RWPE2 (cell line): Measurements from ENCODE around the gene MIEN1.
A peak's percentile ranks its signal among the peaks of the same experiment; 100 is the strongest.

ENCODE experiments used
- ATAC-seq: fragments of 200-7000 bp; cut with Tn5 transposase; 3 replicates; pipeline ENCODE4 v1.9.1; 2021; ENCODE audit warnings: low read depth
- DNase-seq: peaks from one replicate; pipeline ENCODE4 v3.0.0-alpha.2; 2020; ENCODE audit warnings: low spot score
- H3K27ac ChIP-seq: fragments of 450-650 bp; 2 replicates; pipeline ENCODE4 v1.5.1; 2017; ENCODE audit warnings: mild to moderate bottlenecking; ENCODE audit not compliant: poor library complexity, severe bottlenecking
- H3K27me3 ChIP-seq: fragments of 250-450 bp; sonication (Bioruptor Pico); 2 replicates; pipeline ENCODE4 v1.5.1; 2021; ENCODE audit warnings: mild to moderate bottlenecking, moderate library complexity; ENCODE audit not compliant: insufficient read depth, poor library complexity, severe bottlenecking
- H3K36me3 ChIP-seq: fragments of 250-450 bp; sonication (Bioruptor Pico); 2 replicates; pipeline ENCODE4 v1.5.1; 2020; ENCODE audit warnings: low read depth, mild to moderate bottlenecking, moderate library complexity
- H3K4me1 ChIP-seq: fragments of 250-450 bp; sonication (Bioruptor Pico); 2 replicates; pipeline ENCODE4 v1.5.1; 2021; ENCODE audit warnings: mild to moderate bottlenecking, moderate library complexity; ENCODE audit not compliant: insufficient read depth, poor library complexity, severe bottlenecking
- H3K4me3 ChIP-seq: fragments of 250-450 bp; sonication (Bioruptor Pico); 2 replicates; pipeline ENCODE4 v1.5.1; 2021; ENCODE audit warnings: mild to moderate bottlenecking, moderate library complexity; ENCODE audit not compliant: severe bottlenecking
- H3K9me3 ChIP-seq: fragments of 250-450 bp; sonication (Bioruptor Pico); 2 replicates; pipeline ENCODE4 v1.5.1; 2021; ENCODE audit warnings: mild to moderate bottlenecking, moderate library complexity; ENCODE audit not compliant: severe bottlenecking
- CTCF ChIP-seq: fragments of 450-650 bp; IDR thresholded peaks from one replicate; pipeline ENCODE4 v1.5.1; 2017; ENCODE audit warnings: mild to moderate bottlenecking, moderate library complexity; ENCODE audit not compliant: poor library complexity, severe bottlenecking

The MIEN1 gene

GRCh38 chr17:39694593-39694992, 35.7 kb downstream of the MIEN1 start:
- H3K4me1 ChIP-seq: peaks cover 5% of the 10 kb centered on the region
- H3K27ac ChIP-seq: no peak overlapping the region
- no peak for TF ChIP-seq CTCF
- H3K4me3 ChIP-seq: no peak overlapping the region
- ATAC-seq (no peak), DNase-seq (no peak)
- no peaks in the 10 kb centered on the region for H3K27me3 ChIP-seq
- H3K9me3 ChIP-seq: no peaks in the 10 kb centered on the region
- no peaks in the 10 kb centered on the region for H3K36me3 ChIP-seq

- H3K27ac ChIP-seq: peak overlapping the region; percentile 80
Observed at GRCh38 chr17:39688945-39689344, 41.4 kb downstream of the MIEN1 start.

GRCh38 chr17:39688475-39688835, 41.9 kb downstream of the MIEN1 start:
- Histone ChIP-seq H3K9me3 (no peaks in the 10 kb centered on the region), H3K27me3 (no peaks in the 10 kb centered on the region), H3K4me3 (peak overlapping the region; percentile 81), H3K27ac (peak overlapping the region; percentile 80), H3K4me1 (peaks cover 5% of the 10 kb centered on the region), H3K36me3 (no peaks in the 10 kb centered on the region)
- TF ChIP-seq CTCF: no peak
- ATAC-seq: 0 out of 3 replicates have a peak, but pooled peaks have one; percentile 8
- no peak for DNase-seq

More at GRCh38 chr17:39688945-39689344, 41.4 kb downstream of the MIEN1 start:
- Histone ChIP-seq H3K27me3 (no peaks in the 10 kb centered on the region), H3K36me3 (no peaks in the 10 kb centered on the region), H3K4me3 (peak overlapping the region; percentile 81), H3K4me1 (peaks cover 5% of the 10 kb centered on the region), H3K9me3 (no peaks in the 10 kb centered on the region)
- TF ChIP-seq CTCF: no peak
- ATAC-seq (no peak), DNase-seq (no peak)

- DNase-seq (peak; percentile 92), ATAC-seq (peak; percentile 96)
- Histone ChIP-seq H3K9me3 (no peaks in the 10 kb centered on the region), H3K36me3 (no peaks in the 10 kb centered on the region), H3K27me3 (no peaks in the 10 kb centered on the region), H3K27ac (peak within 1 kb of the TSS; percentile 80), H3K4me1 (peaks cover 5% of the 10 kb centered on the region), H3K4me3 (peak within 1 kb of the TSS; percentile 81)
- TF ChIP-seq CTCF: peak; percentile 8
Observed at GRCh38 chr17:39687546-39688474, 42.5 kb downstream of the MIEN1 start, which contains the start of gene PGAP3. Gene PGAP3, minus strand, starts transcription at chr17:39688057. Its CDS starts 43 bp downstream, at chr17:39688014.
